Cardiac fibroblast (primary cell): ENCODE data around the gene CCDC9B.

Experiments used
- DNase-seq, 2 donors: peaks; one replicate each; pipeline versions ENCODE4 v3.0.0 to v3.0.0-alpha.2; 2010; ENCODE audit warnings: low read depth in 2 of 2
- H3K4me3 ChIP-seq, 2 donors: replicated peaks in 1 of 2; 1 replicate in 1 of 2; 2 replicates in 1 of 2; pipeline ENCODE4 v1.5.1; 2011; ENCODE audit warnings: low read depth in 2 of 2, low read length in 2 of 2, mild to moderate bottlenecking in 2 of 2, moderate library complexity in 1 of 2
- CTCF ChIP-seq: IDR thresholded peaks from one replicate; pipeline ENCODE4 v1.5.1; 2011; ENCODE audit warnings: low read depth, mild to moderate bottlenecking, low read length, inconsistent platforms

Gene CCDC9B

GRCh38 chr15:40369474-40369869 is 28.7 kb upstream of the CCDC9B start:
- H3K4me3 ChIP-seq, result no peak overlapping the region
- no peak for TF ChIP-seq CTCF
- DNase-seq, result no peak

DNA sequence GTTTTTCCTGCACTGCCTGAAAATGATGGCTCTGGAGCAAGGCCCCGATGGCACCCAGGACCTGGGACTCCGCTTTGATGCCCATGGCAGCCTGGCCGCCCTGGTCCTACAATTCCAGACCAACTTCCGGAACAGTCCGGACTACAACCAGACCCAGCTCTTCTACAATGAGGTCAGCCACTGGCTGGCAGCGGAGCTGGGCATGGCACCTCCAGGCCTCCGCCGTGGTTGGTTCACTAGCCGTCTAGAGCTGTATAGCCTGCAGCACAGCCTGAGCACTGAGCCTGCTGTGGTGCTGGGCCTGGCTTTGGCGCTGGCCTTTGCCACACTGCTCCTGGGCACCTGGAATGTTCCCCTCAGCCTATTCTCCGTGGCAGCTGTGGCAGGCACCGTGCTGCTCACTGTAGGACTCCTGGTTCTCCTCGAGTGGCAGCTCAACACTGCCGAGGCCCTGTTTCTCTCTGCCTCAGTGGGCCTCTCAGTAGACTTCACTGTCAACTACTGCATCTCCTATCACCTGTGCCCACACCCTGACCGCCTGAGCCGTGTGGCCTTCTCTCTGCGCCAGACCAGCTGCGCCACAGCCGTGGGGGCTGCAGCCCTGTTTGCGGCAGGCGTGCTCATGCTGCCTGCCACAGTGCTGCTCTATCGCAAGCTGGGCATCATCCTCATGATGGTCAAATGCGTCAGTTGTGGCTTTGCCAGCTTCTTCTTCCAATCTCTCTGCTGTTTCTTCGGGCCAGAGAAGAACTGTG is 28.2 kb upstream of the CCDC9B start:
- no peak for TF ChIP-seq CTCF
- no peak for DNase-seq
- no peak overlapping the region for H3K4me3 ChIP-seq

GRCh38 chr15:40367686-40368611 is 27.2 kb upstream of the CCDC9B start:
- peak overlapping the region; percentile 6 to 26 for H3K4me3 ChIP-seq
- peak; percentile 49 for TF ChIP-seq CTCF
- DNase-seq, result peak; percentile 88 to 93

DNA sequence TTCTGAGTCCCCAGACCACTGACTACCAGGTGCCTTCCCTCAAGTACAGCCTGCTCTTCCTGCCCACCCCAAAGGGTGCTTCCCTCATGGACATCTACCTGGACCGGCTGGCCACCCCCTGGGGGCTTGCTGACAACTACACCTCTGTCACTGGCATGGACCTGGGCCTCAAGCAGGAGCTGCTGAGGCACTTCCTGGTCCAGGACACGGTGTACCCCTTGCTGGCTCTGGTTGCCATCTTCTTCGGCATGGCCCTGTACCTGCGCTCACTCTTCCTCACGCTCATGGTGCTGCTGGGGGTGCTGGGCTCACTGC is 26.6 kb upstream of the CCDC9B start:
- no peak overlapping the region for H3K4me3 ChIP-seq
- no peak for DNase-seq
- no peak for TF ChIP-seq CTCF

DNA sequence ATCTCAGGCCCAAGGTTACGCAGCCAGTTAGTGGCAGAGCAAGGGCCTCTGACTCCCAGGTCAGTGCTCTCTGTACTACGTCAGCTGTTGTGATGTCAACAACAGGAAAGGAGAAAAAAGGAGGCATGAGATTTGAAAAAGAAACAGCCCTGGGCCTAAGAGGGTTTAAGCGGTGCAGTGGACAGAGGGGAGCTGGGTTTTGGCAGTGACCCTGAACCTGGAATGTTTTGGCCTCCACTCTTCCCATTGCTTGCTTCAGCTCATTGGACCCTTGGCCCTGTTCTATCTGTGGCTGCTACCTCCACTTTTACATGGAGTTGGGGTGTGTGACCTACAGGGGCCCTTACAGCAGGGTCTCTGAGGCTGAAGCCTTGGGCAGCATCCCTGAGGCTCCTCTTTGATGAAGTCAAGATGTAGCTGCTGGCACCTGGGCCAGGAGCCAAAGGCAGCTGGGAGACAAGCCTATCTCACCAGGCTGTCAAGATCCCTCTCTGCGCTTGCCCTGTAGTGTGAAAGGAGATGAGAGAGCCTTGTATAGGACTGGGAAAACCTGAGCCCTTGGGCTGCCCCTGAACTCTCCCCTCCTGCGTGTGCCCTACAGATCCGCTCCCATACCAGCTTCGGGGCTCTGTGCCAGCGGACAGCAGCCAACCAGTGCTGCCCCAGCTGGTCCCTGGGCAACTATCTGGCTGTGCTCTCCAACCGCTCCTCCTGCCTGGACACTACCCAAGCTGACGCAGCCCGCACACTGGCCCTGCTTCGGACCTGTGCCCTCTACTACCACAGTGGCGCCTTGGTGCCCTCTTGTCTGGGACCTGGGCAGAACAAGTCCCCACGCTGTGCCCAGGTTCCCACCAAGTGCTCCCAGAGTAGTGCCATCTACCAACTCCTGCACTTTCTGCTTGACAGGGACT is 26.0 kb upstream of the CCDC9B start:
- no peak overlapping the region for H3K4me3 ChIP-seq
- peak in 1 of 2 donors; percentile 24 for DNase-seq
- no peak for TF ChIP-seq CTCF

DNA sequence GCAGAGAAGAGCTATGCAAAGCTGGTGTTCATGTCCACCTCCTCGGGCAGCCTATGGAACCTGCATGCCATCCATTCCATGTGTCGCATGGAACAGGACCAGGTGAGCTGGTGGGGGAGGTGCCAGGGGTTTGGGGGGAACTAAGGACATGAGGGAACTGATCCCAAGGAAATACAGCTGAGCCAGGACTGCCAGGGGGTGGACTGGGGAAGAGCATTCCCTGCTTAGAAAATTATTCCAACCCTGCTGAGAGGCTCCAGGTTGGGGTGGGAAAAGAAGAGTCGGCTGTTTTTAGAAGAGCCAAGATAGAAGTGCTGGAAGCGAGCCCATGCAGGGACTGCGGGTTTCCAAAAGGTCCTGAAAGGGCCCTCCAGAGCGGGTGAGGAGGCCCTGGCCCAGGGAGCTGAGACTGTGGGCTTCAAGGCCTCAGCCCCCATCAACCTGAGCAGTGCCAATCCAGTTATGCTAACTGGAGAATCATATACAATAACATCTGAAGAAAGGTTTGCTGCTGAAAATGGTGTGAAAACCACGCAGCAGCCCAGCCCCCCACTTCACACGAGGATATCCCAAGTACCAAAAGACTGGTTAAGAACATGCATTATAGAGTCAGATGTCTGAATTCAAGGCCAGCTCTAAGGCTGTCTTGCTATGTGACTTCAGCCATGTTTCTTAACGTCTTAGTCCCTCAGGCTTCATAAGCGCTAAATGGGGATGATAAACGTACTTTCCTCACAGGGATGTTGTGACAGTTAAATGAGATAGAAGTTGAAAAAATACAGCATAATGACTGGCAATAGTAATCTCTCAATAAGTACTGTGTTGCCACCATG is 25.1 kb upstream of the CCDC9B start:
- H3K4me3 ChIP-seq, result no peak overlapping the region
- TF ChIP-seq CTCF, result no peak
- DNase-seq, result no peak
